Measurements from ENCODE around the gene MTUS2. TPM values are rescaled to one million over a fixed set of nuclear protein-coding genes. Genes with fewer than 3 reads are reported as not detected.

The MTUS2 gene
- total and polyA plus RNA-seq, 9 of the 15 experiments (the other 6 are each of a cell fraction or from before 2014, with no cell fraction given), result 0.01 to 0.28 (median 0.06) TPM; not detected in 1

DNA sequence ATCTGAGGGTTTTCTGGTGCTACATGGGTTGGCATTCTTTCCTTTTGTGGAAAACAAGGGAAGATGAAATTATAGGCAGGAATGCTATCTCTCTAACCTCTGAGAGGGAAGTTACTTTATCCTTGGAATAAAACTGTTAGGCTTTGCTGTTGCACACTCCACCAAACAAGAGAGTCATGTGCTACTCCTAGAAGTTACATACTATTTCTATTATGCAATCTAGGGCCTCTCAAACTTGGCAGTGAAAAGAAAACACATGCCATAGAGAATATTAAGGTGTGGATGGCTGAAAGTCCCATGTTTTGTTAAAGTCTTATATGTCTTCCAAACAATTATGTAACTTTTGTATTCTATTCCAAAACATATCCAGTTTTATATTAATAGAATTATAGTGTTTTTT lies 407.4 kb downstream of the MTUS2 start (continued):
- TF ChIP-seq ATF7 (IDR thresholded peaks at IDR 0.05), result no peak

DNA sequence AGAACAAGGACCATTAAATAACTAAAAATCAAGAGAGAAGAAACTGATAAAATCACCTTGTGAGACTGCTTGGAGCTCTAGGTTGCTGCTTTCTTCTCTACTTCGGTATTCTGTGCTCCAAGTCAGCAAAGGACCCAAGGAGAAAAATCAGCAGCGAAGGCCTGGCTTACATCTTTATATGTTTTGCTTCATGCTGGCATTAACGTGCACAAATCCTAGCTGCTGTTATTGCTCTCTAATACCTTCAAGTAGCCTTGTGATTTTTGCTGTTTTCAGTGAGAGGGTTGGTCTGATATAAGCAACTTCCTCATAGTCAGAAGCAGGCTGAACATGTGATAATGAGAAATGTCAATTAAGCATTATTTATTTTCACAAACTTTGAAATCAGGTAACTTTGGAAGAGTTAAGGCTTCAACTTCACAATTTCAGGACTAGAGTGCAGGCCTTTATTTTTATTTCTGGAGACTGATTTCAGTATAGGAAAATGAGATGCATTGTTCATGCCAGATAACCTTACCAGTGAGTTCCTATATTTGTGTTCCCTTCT lies 410.2 kb downstream of the MTUS2 start:
- H3K27ac ChIP-seq (ENCODE audit: extremely low read depth, low read depth, low read length), result no peak overlapping the region
- H3K4me3 ChIP-seq, result no peak overlapping the region
- no peak for TF ChIP-seq ZKSCAN1 (IDR thresholded peaks at IDR 0.05; ENCODE audit: low read depth, low read length)
- TF ChIP-seq C11orf30 (IDR thresholded peaks at IDR 0.05; ENCODE audit: low read depth), result 0 out of 2 replicates have a peak, but pooled peaks have one; percentile 24
- TF ChIP-seq ZNF316 (IDR thresholded peaks at IDR 0.05), result peak; percentile 26; the same call in 1 of the 2 replicates
- TF ChIP-seq, protein P1, sequence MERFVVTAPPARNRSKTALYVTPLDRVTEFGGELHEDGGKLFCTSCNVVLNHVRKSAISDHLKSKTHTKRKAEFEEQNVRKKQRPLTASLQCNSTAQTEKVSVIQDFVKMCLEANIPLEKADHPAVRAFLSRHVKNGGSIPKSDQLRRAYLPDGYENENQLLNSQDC (CRISPR knock-in tag; IDR thresholded peaks at IDR 0.05), result no peak
- no peak for FAIRE-seq
- no TSS peak for BruUV-seq (replicated peaks)
- in situ Hi-C loops (cut with MboI), result no loop called here
- no peak overlapping the region for H3K9ac ChIP-seq (ENCODE audit: insufficient read depth in 1 of 2, low read depth in 2 of 2, low read length in 2 of 2)
- no peak for ATAC-seq
- no peak for DNase-seq (ENCODE audit: extremely low read depth in 1 of 4, low spot score in 3 of 4)
- no peaks in the 10 kb centered on the region for H4K20me1 ChIP-seq (replicated peaks; ENCODE audit: control insufficient read depth, insufficient read depth, low read length)
- no peaks in the 10 kb centered on the region for H3K9me3 ChIP-seq (replicated peaks; ENCODE audit: control insufficient read depth, insufficient read depth, low read depth, low read length)
- no peaks in the 10 kb centered on the region for H3K9me1 ChIP-seq (ENCODE audit: control insufficient read depth, insufficient read depth, low read length)
- intact Hi-C loops (cut with micrococcal nuclease), result no loop called here
- H3K4me1 ChIP-seq (replicated peaks in 1 of 2; ENCODE audit: control insufficient read depth in 2 of 2, insufficient read depth in 2 of 2, low read length in 2 of 2), result no peaks in the 10 kb centered on the region
- no peak overlapping the region for H2AFZ ChIP-seq (ENCODE audit: low read depth, low read length)
- ChIA-PET CTCF (ENCODE audit: low intra/inter-chr PET ratio) (no interaction called here), POLR2A (no interaction called here)
- H3K79me2 ChIP-seq (ENCODE audit: control insufficient read depth, insufficient read depth, low read length), result no peaks in the 10 kb centered on the region
- no peaks in the 10 kb centered on the region for H3K36me3 ChIP-seq (ENCODE audit: control insufficient read depth, insufficient read depth, low read length)
- no peak overlapping the region for H3K4me2 ChIP-seq (ENCODE audit: insufficient read depth, low read length)
- 0% methylated on average over 3 of the region's 3 CpGs for WGBS (ENCODE audit: insufficient coverage, low coverage, missing lambda C conversion rate)
- no peaks in the 10 kb centered on the region for H3K27me3 ChIP-seq (ENCODE audit: control insufficient read depth in 2 of 2, insufficient read depth in 2 of 2, low read length in 2 of 2)

All from K562 (cell line).